Right lobe of liver (tissue), 4 donors: ENCODE measurements around the gene TADA2B.

Source experiments
- CTCF ChIP-seq, 4 donors: fragments of 200-600 bp in 3 of 4; fragments of 450-650 bp in 1 of 4; IDR thresholded peaks; one replicate each; pipeline versions ENCODE4 v1.5.1 to v1.8.0; 2016 to 2022; ENCODE audit warnings: antibody characterized with exemption in 4 of 4, mild to moderate bottlenecking in 2 of 4
- POLR2A ChIP-seq: fragments of 450-650 bp; IDR thresholded peaks from one replicate; pipeline ENCODE4 v1.6.1; 2017; ENCODE audit warnings: antibody characterized with exemption, mild to moderate bottlenecking
- donor health status: DM: no; HTN: no; CAD: no.
- donor health status: DM: no; HTN: no; CAD: no.
- donor health status: DM: no; HTN: yes; CAD: no.

GRCh38 chr4:7067126-7067451 is 23.9 kb downstream of the TADA2B start:
- TF ChIP-seq CTCF (IDR thresholded peaks at IDR 0.05) (no peak), POLR2A (no peak)
